GM12875 (cell line): Measurements from ENCODE around the gene IP6K1.

Experiments
- H3K4me3 ChIP-seq: one replicate; pipeline ENCODE4 v1.5.1; 2011; ENCODE audit warnings: low read depth, low read length, control low read depth
- TF ChIP-seq, protein P1 (sequence below): IDR thresholded peaks from 2 replicates; pipeline ENCODE4 v1.5.1; 2011; ENCODE audit warnings: low read depth, mild to moderate bottlenecking, control low read depth, inconsistent platforms, low read length, moderate library complexity, borderline replicate concordance; ENCODE audit not compliant: insufficient read depth

The IP6K1 gene

DNA sequence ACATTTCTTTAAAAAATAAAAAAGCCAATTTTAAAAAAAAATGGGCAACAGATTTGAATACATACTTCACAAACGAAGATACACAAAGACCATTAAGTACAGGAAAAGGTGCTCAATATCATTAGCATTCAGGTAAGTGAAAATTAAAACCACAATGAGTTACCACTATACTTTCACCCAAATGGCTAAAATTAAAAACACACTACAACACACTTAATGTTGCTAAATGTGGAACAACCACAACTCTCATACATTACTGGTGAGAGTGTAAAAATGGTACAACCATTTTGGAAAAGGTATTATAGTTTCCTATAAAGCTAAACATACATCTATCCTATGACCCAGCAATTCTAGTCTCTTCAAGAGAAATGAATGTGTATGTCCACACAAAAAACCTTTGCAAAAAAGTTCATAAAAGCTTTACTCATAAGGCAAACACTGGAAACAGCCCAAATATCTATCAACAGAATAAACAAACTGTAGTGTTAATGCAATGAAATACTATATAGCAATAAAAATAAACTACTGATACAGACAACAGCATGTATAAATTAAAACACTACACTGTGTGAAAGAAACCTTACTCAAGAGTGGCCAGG, 14.9 kb downstream of the IP6K1 start:
- H3K4me3 ChIP-seq: no peak overlapping the region
- TF ChIP-seq, protein P1, sequence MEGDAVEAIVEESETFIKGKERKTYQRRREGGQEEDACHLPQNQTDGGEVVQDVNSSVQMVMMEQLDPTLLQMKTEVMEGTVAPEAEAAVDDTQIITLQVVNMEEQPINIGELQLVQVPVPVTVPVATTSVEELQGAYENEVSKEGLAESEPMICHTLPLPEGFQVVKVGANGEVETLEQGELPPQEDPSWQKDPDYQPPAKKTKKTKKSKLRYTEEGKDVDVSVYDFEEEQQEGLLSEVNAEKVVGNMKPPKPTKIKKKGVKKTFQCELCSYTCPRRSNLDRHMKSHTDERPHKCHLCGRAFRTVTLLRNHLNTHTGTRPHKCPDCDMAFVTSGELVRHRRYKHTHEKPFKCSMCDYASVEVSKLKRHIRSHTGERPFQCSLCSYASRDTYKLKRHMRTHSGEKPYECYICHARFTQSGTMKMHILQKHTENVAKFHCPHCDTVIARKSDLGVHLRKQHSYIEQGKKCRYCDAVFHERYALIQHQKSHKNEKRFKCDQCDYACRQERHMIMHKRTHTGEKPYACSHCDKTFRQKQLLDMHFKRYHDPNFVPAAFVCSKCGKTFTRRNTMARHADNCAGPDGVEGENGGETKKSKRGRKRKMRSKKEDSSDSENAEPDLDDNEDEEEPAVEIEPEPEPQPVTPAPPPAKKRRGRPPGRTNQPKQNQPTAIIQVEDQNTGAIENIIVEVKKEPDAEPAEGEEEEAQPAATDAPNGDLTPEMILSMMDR: no peak

DNA sequence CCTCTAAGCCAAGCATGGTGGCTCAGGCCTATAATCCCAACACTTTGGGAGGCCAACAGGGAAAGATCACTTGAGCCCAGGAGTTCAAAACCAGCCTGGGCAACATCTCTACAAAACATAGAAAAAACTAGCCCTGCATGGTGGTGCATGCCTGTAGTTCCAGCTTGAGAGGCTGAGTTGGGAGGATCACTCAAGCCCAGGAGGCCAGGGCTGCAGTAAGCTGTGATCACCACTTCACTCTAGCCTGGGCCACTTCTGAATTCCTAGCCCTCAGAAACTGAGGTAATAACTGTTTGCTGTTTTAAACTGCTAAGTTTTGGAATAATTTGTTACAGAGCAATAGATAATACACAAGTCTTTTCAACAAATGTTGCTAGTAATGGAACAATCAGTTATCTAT, 16.4 kb downstream of the IP6K1 start:
- TF ChIP-seq, protein P1: no peak
- no peak overlapping the region for H3K4me3 ChIP-seq

DNA sequence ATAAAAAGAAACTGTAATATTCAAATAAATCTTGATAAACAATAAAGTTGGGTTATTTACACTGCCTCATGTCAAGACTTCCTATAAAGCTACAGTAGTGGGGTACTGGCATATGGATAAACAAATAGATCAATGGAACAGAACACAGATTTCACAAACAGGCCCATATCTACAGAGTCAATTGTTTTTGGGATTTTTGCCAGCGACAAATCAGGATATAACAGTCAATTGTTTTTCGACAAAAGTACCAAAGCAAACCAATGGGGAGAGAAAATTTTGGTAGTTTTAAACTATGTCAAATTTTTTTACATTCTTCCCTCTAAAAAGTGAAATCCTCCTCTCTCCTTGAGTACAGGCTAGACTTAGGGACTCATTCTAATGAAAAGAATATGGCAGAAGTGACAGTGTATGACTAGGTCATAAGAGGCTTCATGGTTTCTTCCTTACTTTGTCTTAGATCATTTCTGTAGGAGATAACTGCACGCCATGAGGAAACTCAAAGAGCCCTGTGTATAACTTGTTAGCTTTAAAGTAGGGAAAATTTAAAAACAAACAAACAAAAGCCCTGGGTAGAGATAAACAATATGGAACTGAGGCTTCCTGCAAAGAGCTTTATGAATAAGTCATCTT, 16.9 kb downstream of the IP6K1 start:
- no peak overlapping the region for H3K4me3 ChIP-seq
- TF ChIP-seq, protein P1: no peak

DNA sequence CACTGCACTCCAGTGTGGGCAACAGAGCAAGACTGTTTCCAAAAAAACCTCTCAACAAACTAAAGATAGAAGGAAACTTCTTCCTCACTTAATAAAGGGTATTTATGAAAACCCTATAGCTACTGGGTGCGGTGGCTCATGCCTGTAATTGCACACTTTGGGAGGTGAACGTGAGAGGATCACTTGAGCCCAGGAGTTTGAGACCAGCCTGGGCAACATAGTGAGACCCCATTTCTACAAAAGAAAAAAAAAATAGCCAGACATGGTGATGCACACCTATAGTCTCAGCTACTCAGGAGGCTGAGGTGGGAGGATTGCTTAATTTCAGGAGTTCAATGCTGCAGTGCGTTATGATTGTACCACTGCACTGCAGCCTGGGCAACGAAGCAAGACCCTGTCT, 22.4 kb downstream of the IP6K1 start:
- H3K4me3 ChIP-seq: no peak overlapping the region
- TF ChIP-seq, protein P1: no peak

DNA sequence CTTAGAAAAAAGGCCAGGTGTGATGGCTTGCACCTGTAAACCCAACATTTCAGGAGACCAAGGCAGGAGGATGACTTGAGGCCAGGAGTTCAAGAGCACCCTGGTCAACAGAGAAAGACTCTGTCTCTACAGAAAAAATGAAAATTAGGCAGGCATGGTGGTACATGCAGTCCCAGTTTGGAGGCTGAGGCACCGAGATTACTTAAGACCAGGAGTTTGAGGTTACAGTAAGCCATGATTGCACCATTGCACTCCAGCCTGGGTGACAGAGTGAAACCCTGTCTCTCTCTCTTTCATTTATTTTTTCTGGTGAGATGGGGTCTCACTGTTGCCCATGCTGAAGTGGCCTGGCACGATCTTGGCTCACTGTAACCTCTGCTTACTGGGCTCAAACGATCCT, 24.7 kb downstream of the IP6K1 start:
- TF ChIP-seq, protein P1: no peak
- H3K4me3 ChIP-seq: no peak overlapping the region

DNA sequence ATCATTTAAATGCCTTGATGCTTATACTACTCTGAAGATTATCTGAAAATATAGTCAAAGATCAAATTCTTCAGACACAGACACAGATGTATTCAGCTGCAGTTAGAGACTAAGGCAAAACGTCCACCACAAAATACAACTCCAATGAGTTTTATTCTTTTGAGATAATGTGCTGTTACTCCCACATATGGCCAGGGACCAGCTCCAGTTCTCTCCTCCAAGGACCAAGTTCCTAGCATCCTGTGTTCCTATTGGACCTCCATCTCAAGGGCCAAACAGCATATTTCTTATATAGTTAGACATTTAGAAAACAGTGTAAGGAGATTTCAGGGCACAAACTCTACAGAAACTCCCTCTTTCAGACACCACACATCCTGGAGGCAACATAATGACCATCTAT, 27.1 kb downstream of the IP6K1 start:
- no peak overlapping the region for H3K4me3 ChIP-seq
- TF ChIP-seq, protein P1: no peak

DNA sequence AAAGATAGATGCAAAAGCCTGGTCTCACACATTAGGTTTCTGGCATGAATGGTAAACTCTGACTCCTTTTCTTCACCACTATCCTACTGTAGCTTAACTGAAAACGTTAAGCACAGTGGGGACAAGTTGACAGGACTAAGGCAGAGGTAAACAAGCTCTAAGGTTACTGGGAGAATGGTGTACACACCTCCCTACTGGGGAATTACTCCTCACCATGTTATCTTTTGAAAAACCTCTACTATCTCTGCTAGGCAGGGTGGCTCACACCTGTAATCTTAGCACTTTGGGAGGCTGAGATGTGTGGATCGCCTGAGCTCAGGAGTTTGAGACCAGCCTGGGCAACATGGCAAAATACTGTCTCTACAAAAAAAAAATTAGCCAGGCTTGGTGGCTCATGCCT, 29.1 kb downstream of the IP6K1 start:
- no peak overlapping the region for H3K4me3 ChIP-seq
- TF ChIP-seq, protein P1: no peak
